Renal cortex interstitium (tissue), 11 donors: ENCODE measurements around the gene EGF. TPM values are rescaled to one million over a fixed set of nuclear protein-coding genes. Genes with fewer than 3 reads are reported as not detected.
"Not testable (repeated sequence)": the region's sequence is repeated elsewhere in the genome, so short reads cannot be mapped to it uniquely, and the experiment has no call there.

Source experiments
- DNase-seq, 11 donors: peaks; one replicate each; pipeline ENCODE4 v3.0.0-alpha.2; 2013; ENCODE audit warnings: low read depth in 9 of 11, low spot score in 4 of 11; ENCODE audit errors: extremely low read depth in 1 of 11
- polyA plus RNA-seq, 3 donors: library from polyadenylated mRNA; unstranded; fragments of 120-200 nt; gene quantifications; one replicate each; pipeline ENCODE4 v1.2.1, GENCODE V29; 2013; ENCODE audit not compliant: insufficient read length in 3 of 3

Gene EGF
- polyA plus RNA-seq, 3 donors, result 2.0 to 8.4 (median 3.1) TPM

DNA sequence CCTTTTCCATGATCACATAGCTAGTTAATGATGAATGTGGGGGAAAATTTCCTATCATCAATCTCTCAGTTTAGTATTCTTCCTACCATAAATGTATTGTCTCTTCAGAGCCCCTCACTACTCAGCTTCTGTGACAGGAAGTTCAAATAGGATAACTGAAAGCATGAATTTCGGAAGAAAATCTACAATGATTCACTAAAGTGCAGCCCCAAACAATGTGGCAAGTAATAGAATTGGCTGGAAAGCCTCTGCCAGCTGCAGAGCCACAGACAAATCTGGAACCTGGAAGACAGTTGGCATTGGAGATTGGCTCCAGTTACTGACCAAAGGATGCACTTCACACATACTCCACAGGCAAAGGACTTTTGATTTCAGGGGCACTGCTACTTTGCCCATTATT lies 35.2 kb downstream of the EGF start:
- no peak for DNase-seq

GRCh38 chr4:109949099-109949718 lies 36.5 kb downstream of the EGF start:
- not testable (repeated sequence) for DNase-seq

- DNase-seq, result no peak
Observed at GRCh38 chr4:109952612-109953011, 39.9 kb downstream of the EGF start.

- DNase-seq, result no peak
Observed at GRCh38 chr4:109953556-109953955, 40.9 kb downstream of the EGF start.

GRCh38 chr4:109955146-109955545 lies 42.5 kb downstream of the EGF start:
- no peak for DNase-seq

DNA sequence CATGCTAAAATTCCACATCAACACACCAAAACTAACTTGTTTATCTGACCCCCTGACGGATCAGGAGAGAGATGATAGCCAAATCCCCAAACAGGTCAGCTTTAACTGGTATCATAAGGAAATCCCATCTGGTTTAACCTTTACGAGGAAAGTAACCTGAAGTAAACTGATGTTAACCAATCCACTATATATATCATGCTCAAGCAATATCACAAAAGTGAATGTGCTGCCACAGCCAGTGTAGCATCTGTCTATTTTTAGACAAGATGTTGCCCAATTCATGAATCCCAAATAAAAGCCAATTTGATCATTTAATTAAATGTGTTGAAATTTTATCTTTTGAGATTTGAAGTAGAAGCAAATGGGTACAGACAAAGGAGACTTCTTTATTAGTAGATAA lies 44.5 kb downstream of the EGF start:
- no peak for DNase-seq

GRCh38 chr4:109959195-109959594 lies 46.5 kb downstream of the EGF start:
- DNase-seq, result no peak

- DNase-seq, result no peak
Observed at GRCh38 chr4:109962401-109962800, 49.7 kb downstream of the EGF start.

GRCh38 chr4:109966891-109967481 lies 54.3 kb downstream of the EGF start:
- DNase-seq, result no peak

GRCh38 chr4:109967798-109968520 lies 55.3 kb downstream of the EGF start:
- no peak for DNase-seq

GRCh38 chr4:109969087-109969486 lies 56.4 kb downstream of the EGF start:
- no peak for DNase-seq

- no peak for DNase-seq
Observed at GRCh38 chr4:109969919-109970318, 57.2 kb downstream of the EGF start.

- DNase-seq, result no peak
Observed at GRCh38 chr4:109972786-109973528, 60.3 kb downstream of the EGF start.

- no peak for DNase-seq
Observed at GRCh38 chr4:109973529-109973905, 60.8 kb downstream of the EGF start.

- no peak for DNase-seq
Observed at GRCh38 chr4:109976189-109976588, 63.5 kb downstream of the EGF start.

DNA sequence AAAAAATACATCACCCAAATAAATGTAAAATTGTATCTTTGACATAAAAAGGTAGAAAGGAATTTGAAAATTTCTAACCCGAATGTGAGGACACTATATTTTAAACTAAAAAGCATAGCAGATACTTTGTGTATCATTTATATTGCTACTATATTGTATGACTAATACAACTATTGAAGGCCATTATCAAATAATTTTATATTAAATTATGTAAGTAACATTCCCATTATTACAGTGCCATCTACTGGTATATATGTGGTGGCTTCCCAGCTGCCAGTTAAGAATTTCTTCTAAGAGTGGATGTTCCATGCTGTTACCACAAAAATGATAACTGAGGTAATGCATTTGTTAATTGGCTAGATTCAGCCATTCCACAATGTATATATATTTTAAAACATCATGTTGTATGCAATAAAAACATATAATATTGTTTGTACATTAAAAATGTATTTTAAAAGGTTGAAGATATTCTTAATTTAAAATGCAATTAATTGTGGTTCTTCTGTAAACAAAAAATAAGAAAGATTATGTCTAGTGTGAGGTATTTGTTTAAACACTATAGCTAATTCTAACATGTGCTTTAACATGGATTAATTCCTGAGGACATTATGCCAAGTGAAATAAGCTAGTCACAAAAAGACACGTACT lies 65.3 kb downstream of the EGF start:
- DNase-seq, result no peak

DNA sequence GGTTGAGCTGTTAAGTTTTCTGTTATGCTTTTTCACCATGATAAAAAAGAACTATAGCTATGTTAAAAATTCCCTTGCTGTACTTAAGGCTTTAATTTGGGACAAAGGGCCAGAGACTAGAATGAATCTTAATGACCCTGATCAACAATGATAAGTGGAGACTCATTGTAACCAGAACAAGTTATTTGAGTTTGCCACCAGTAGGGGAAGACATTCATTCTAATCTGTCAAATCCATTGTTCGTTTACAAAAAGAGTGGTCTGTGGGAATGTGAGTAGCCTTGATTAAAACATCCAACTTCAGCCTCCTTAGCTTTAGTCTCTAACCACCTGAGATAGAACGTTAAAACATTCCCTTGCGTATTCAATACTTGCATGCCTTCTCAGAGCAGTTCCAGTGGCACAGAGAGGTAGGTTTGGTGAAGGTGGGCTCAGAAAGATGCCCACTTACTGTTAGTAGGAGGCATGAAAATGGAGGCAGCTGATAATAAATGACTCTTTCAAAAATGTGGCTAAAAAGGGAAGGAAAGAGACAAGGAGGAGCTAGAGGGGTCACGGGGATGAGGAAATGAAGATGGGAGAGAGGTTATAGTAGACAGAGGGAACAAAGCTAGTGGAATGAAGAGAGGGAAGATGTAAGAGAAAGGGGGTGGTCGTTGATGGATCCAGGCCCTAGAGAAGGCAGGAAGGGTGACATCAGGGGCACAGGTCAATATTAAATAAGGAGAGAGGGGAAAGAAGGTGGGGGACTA lies 66.2 kb downstream of the EGF start:
- DNase-seq, result no peak

DNA sequence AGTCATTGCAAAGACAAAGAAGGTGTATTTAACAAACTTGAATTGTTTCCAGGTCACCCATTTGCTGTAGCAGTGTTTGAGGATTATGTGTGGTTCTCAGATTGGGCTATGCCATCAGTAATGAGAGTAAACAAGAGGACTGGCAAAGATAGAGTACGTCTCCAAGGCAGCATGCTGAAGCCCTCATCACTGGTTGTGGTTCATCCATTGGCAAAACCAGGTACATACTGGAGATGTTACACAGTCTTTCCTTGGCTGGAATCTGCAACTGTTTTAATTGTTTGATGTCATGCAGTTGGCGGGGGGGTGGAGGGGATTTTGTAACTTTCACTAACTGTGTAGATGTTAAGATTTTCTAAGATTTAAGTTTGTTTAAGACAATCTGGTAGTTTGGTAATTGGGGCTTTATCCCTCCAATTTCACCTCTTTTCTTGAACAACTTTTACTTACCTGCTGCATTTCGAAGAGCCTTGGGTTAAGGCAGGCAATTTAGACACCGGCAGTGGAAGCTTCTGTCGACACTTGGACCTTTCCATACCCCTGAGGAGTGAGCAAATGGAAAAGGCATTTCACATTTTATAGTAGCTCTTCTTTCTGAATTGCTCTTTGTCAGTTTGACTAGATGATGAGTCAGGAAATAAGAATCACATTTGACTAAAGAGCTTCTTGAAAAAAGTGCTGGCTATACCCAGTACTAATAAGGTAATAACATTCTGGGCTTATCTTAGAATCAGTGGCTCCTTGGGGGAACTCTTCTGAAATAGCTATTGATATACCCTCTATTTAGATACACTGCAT lies 67.4 kb downstream of the EGF start:
- no peak for DNase-seq
